Suprapubic skin (tissue), 2 donors: ENCODE data around the gene SRPRB.

Experiments used
- EP300 ChIP-seq: sonication (generic); formaldehyde crosslinking; IDR thresholded peaks from one replicate; pipeline ENCODE4 v1.6.1; 2017; ENCODE audit warnings: antibody characterized with exemption
- POLR2A ChIP-seq, 2 donors: fragments of 450-650 bp; IDR thresholded peaks; one replicate each; pipeline ENCODE4 v1.6.1; 2017; ENCODE audit warnings: antibody characterized with exemption in 2 of 2, mild to moderate bottlenecking in 2 of 2, moderate library complexity in 2 of 2

- TF ChIP-seq EP300 (no peak), POLR2A (IDR thresholded peaks at IDR 0.05) (no peak)
These were observed 13.3 kb upstream of the SRPRB start for GRCh38 chr3:133792171-133792763.
